Myocyte (in vitro differentiated cells): ENCODE results near the gene TTR. TPM values are rescaled to one million over a fixed set of nuclear protein-coding genes. Genes with fewer than 3 reads are reported as not detected.

ENCODE experiments used
- DNase-seq: peaks from one replicate; pipeline ENCODE4 v3.0.0-alpha.2; 2012; ENCODE audit warnings: low read depth
- total RNA-seq: library from RNA; depleted of rRNA; stranded (reverse); fragments of >200 nt; gene quantifications from 2 replicates; pipeline ENCODE4 v1.2.3, GENCODE V29; 2014

TTR gene
- total RNA-seq, 1 donor from 2014 or later = not detected

GRCh38 chr18:31614044-31614443 lies 22.4 kb downstream of the TTR start:
- DNase-seq = no peak

GRCh38 chr18:31616586-31616985 lies 24.9 kb downstream of the TTR start:
- DNase-seq = no peak

- no peak for DNase-seq
These were observed 25.5 kb downstream of the TTR start for GRCh38 chr18:31617031-31617717.

GRCh38 chr18:31618801-31619200 lies 27.1 kb downstream of the TTR start:
- no peak for DNase-seq

GRCh38 chr18:31619291-31619690 lies 27.6 kb downstream of the TTR start:
- no peak for DNase-seq

GRCh38 chr18:31624892-31625640 lies 33.4 kb downstream of the TTR start:
- no peak for DNase-seq

GRCh38 chr18:31626409-31626808 lies 34.7 kb downstream of the TTR start:
- no peak for DNase-seq

GRCh38 chr18:31630549-31630948 lies 38.9 kb downstream of the TTR start:
- DNase-seq = no peak

GRCh38 chr18:31631526-31631925 lies 39.8 kb downstream of the TTR start:
- no peak for DNase-seq

GRCh38 chr18:31632356-31632755 lies 40.7 kb downstream of the TTR start:
- DNase-seq = no peak

GRCh38 chr18:31633392-31634330 lies 42.0 kb downstream of the TTR start:
- no peak for DNase-seq

GRCh38 chr18:31634331-31634713 lies 42.6 kb downstream of the TTR start:
- no peak for DNase-seq

GRCh38 chr18:31636387-31636786 lies 44.7 kb downstream of the TTR start:
- no peak for DNase-seq

GRCh38 chr18:31637445-31637844 lies 45.8 kb downstream of the TTR start:
- no peak for DNase-seq

- DNase-seq = no peak
These were observed 51.3 kb downstream of the TTR start for GRCh38 chr18:31643003-31643402.

GRCh38 chr18:31645411-31645810 lies 53.7 kb downstream of the TTR start:
- no peak for DNase-seq

GRCh38 chr18:31646332-31647126 lies 54.9 kb downstream of the TTR start:
- DNase-seq = no peak

GRCh38 chr18:31647127-31647753 lies 55.6 kb downstream of the TTR start:
- no peak for DNase-seq
